Endothelial cell of umbilical vein (primary cell): Measurements from ENCODE around the gene AKAP6. TPM values are rescaled to one million over a fixed set of nuclear protein-coding genes. Genes with fewer than 3 reads are reported as not detected.

Experiments
- BruUV-seq: library from RNA; stranded (reverse); fragments of 400-500 nt; replicated peaks from 2 replicates; lab custom pipeline; 2021; lab: Mats Ljungman, UMichigan
- CTCF ChIA-PET: fragments of 300-600, 350-600 bp; sonication (Branson Sonifier 250); formaldehyde crosslinking; loops from one replicate; lab custom pipeline; 2021; ENCODE audit warnings: antibody characterized with exemption, inconsistent platforms; lab: Charles Lee
- POLR2A ChIA-PET: fragments of 300-600, 350-600 bp; sonication (Branson Sonifier 250); formaldehyde crosslinking; loops from one replicate; lab custom pipeline; 2021; ENCODE audit warnings: antibody characterized with exemption, inconsistent platforms; lab: Charles Lee
- DNase-seq: peaks from one replicate; pipeline ENCODE4 v3.0.0-alpha.2; 2011; ENCODE audit warnings: low read depth, low spot score
- FAIRE-seq: peaks from 2 replicates; lab custom pipeline; 2011; peaks lifted over from hg19 to GRCh38; lab: Jason Lieb, UNC
- H2AFZ ChIP-seq: 2 replicates; pipeline ENCODE4 v1.6.0; 2012; ENCODE audit warnings: low read depth, low read length, control low read depth, inconsistent platforms
- H3K27ac ChIP-seq: 2 replicates; pipeline ENCODE4 v1.5.1; 2011; ENCODE audit warnings: low read depth, mild to moderate bottlenecking, control low read depth, low read length, moderate library complexity; ENCODE audit not compliant: insufficient read depth
- H3K27me3 ChIP-seq, 2 experiments: 2 replicates each; pipeline versions ENCODE4 v1.6.0 to v1.6.1; 2011; ENCODE audit warnings: low read length in 2 of 2, mixed read lengths in 1 of 2; ENCODE audit not compliant: control insufficient read depth in 2 of 2, insufficient read depth in 2 of 2
- H3K36me3 ChIP-seq, 2 experiments: 2 replicates in 1 of 2; 3 replicates in 1 of 2; pipeline ENCODE4 v1.5.1; 2011; ENCODE audit warnings: low read length in 2 of 2, mild to moderate bottlenecking in 1 of 2, moderate library complexity in 1 of 2; ENCODE audit not compliant: control insufficient read depth in 2 of 2, insufficient read depth in 2 of 2; ENCODE audit errors: extremely low read depth in 1 of 2
- H3K4me1 ChIP-seq: 3 replicates; pipeline ENCODE4 v1.5.1; 2011; ENCODE audit warnings: mild to moderate bottlenecking, low read length; ENCODE audit not compliant: control insufficient read depth, insufficient read depth; ENCODE audit errors: extremely low read depth
- H3K4me2 ChIP-seq: 2 replicates; pipeline ENCODE4 v1.6.1; 2011; ENCODE audit warnings: low read length, control low read depth, mixed read lengths; ENCODE audit not compliant: insufficient read depth
- H3K4me3 ChIP-seq, 3 experiments: fragments of 200-600 bp in 1 of 3; sonication (generic), shearing (Covaris generic) in 1 of 3; replicated peaks in 1 of 3; 2 replicates each; pipeline ENCODE4 v1.5.1; 2011 to 2016; ENCODE audit warnings: control low read depth in 3 of 3, low read length in 3 of 3, mild to moderate bottlenecking in 2 of 3, inconsistent platforms in 1 of 3, low read depth in 1 of 3, moderate library complexity in 1 of 3; ENCODE audit not compliant: insufficient read depth in 1 of 3
- H3K79me2 ChIP-seq: 2 replicates; pipeline ENCODE4 v1.6.0; 2012; ENCODE audit warnings: low read length, inconsistent platforms; ENCODE audit not compliant: control insufficient read depth, insufficient read depth
- H3K9ac ChIP-seq: replicated peaks from 2 replicates; pipeline ENCODE3; 2011; ENCODE audit warnings: low read length, control low read depth; ENCODE audit not compliant: insufficient read depth; ENCODE audit errors: extremely low read depth
- H3K9me1 ChIP-seq: replicated peaks from 3 replicates; pipeline ENCODE4 v1.6.0; 2011; ENCODE audit warnings: mild to moderate bottlenecking, low read length; ENCODE audit not compliant: control insufficient read depth, insufficient read depth; ENCODE audit errors: extremely low read depth
- H3K9me3 ChIP-seq: replicated peaks from 2 replicates; pipeline ENCODE4 v1.5.1; 2012; ENCODE audit warnings: low read length, inconsistent platforms; ENCODE audit not compliant: control insufficient read depth, insufficient read depth
- H4K20me1 ChIP-seq: replicated peaks from 2 replicates; pipeline ENCODE3; 2011; ENCODE audit warnings: mild to moderate bottlenecking, low read length; ENCODE audit not compliant: control insufficient read depth, insufficient read depth; ENCODE audit errors: extremely low read depth
- CTCF ChIP-seq, 2 donors: IDR thresholded peaks; 1 replicate in 1 of 2; 2 replicates in 1 of 2; pipeline ENCODE4 v1.5.1; 2011; ENCODE audit warnings: low read length in 2 of 2, mild to moderate bottlenecking in 2 of 2, moderate library complexity in 2 of 2, control low read depth in 1 of 2, inconsistent platforms in 1 of 2, low read depth in 1 of 2; ENCODE audit not compliant: insufficient read depth in 1 of 2; ENCODE audit errors: extremely low read depth in 1 of 2
- EZH2 ChIP-seq: IDR thresholded peaks from 2 replicates; pipeline ENCODE4 v1.6.1; 2012; ENCODE audit warnings: borderline replicate concordance, low read depth, mild to moderate bottlenecking, moderate library complexity, low read length, inconsistent platforms; ENCODE audit not compliant: severe bottlenecking
- FOS ChIP-seq: IDR thresholded peaks from 2 replicates; pipeline ENCODE4 v1.6.1; 2011; ENCODE audit warnings: mild to moderate bottlenecking, low read length, moderate library complexity, borderline replicate concordance; ENCODE audit not compliant: insufficient read depth
- GATA2 ChIP-seq: IDR thresholded peaks from 2 replicates; pipeline ENCODE4 v1.7.0; 2011; ENCODE audit warnings: low read depth, mild to moderate bottlenecking, moderate library complexity, mixed read lengths, low read length; ENCODE audit not compliant: insufficient read length, insufficient read depth
- JUN ChIP-seq: IDR thresholded peaks from 2 replicates; pipeline ENCODE4 v1.6.1; 2011; ENCODE audit warnings: borderline replicate concordance, low read depth; ENCODE audit not compliant: insufficient read length, insufficient read depth
- MAX ChIP-seq: IDR thresholded peaks from 2 replicates; pipeline ENCODE4 v1.6.1; 2011; ENCODE audit not compliant: insufficient read depth, insufficient read length
- MYC ChIP-seq: IDR thresholded peaks from one replicate; pipeline ENCODE4 v1.6.1; 2011; ENCODE audit warnings: mild to moderate bottlenecking, low read depth, low read length
- POLR2A ChIP-seq: IDR thresholded peaks from 2 replicates; pipeline ENCODE4 v1.6.1; 2012; ENCODE audit warnings: low read depth, mild to moderate bottlenecking, control low read depth, low read length
- POLR2AphosphoS5 ChIP-seq: IDR thresholded peaks from 2 replicates; pipeline ENCODE4 v1.6.1; 2012; ENCODE audit warnings: low read depth, mild to moderate bottlenecking, control low read depth, low read length, moderate library complexity; ENCODE audit not compliant: insufficient read depth
- dilution Hi-C: fragments of 300-500 bp; cut with MboI; formaldehyde crosslinking; loops from one replicate; pipeline ENCODE4 v1.15.0; 2019; ENCODE audit warnings: low sequenced_read_pairs; ENCODE audit not compliant: extremely low pct_ligation_motif_present
- intact Hi-C: fragments of 100-400 bp; cut with micrococcal nuclease; formaldehyde crosslinking; loops from one replicate; pipeline ENCODE4 v1.10.0; 2022
- polyA plus RNA-seq, 4 experiments: library from polyadenylated mRNA; depleted of rRNA in 3 of 4; stranded (reverse) in 3 of 4; unstranded in 1 of 4; fragments of >200 nt; gene quantifications; 2 replicates each; pipeline versions ENCODE4 v1.2.1 to v1.2.3, GENCODE V29; 2011 to 2012; ENCODE audit warnings: missing spikeins in 1 of 4
- total RNA-seq: library from RNA; stranded (reverse); gene quantifications from 2 replicates; pipeline ENCODE4 v1.2.3, GENCODE V29; 2021

Gene AKAP6
- total and polyA plus RNA-seq, 2 donors (not counting 3 experiments of a cell fraction or from before 2014, with no cell fraction given): 0.03 to 0.49 TPM

- DNase-seq (no peak), FAIRE-seq (no peak)
- H3K36me3 ChIP-seq: no peaks in the 10 kb centered on the region
- H3K4me3 ChIP-seq: no peak overlapping the region
- no peaks in the 10 kb centered on the region for H3K79me2 ChIP-seq
- intact Hi-C loops (no loop called here), dilution Hi-C loops (no loop called here)
- H3K27ac ChIP-seq: no peak overlapping the region
- POLR2A ChIA-PET: no interaction called here
- TF ChIP-seq MYC: no peak
- no peak for TF ChIP-seq CTCF (IDR thresholded peaks at IDR 0.05; ENCODE audit: extremely low read depth in 1 of 2, insufficient read depth in 1 of 2, low read depth in 1 of 2, low read length in 2 of 2)
- TF ChIP-seq POLR2A: no peak
- no peak for TF ChIP-seq EZH2
- TF ChIP-seq MAX: no peak
- TF ChIP-seq GATA2: no peak
- TF ChIP-seq JUN: no peak
- no peak for TF ChIP-seq FOS
- no peak for TF ChIP-seq POLR2AphosphoS5
- H3K27me3 ChIP-seq: no peaks in the 10 kb centered on the region
- no peak overlapping the region for H3K9ac ChIP-seq
- BruUV-seq: no TSS peak
- CTCF ChIA-PET: interaction anchor here (0.5 kb wide), 1 partner anchor 33 kb away, joined by 3 read pairs; no protein-coding TSS in a partner anchor
- H2AFZ ChIP-seq: no peak overlapping the region
- no peak overlapping the region for H3K4me2 ChIP-seq
- H3K9me3 ChIP-seq: no peaks in the 10 kb centered on the region
- no peaks in the 10 kb centered on the region for H3K9me1 ChIP-seq
- no peaks in the 10 kb centered on the region for H3K4me1 ChIP-seq
- H4K20me1 ChIP-seq: no peaks in the 10 kb centered on the region
Observed at GRCh38 chr14:32757568-32757967, 428.5 kb downstream of the AKAP6 start.
